ENCODE data around the gene UBALD2.
"Not testable (repeated sequence)": the region's sequence is repeated elsewhere in the genome, so short reads cannot be mapped to it uniquely, and the experiment has no call there.

Gene UBALD2

GRCh38 chr17:76265624-76266243 lies 586 bp downstream of the UBALD2 start:
- DNase-seq, result peak; percentile 75
- CTCF ChIA-PET, result interaction anchor here (1.0 to 4.1 kb wide), 6 partner anchors 9 to 76 kb away, joined by 3 to 39 read pairs (median 3); no protein-coding TSS in a partner anchor
- peak overlapping the region; percentile 96 for H3K4me3 Mint-ChIP-seq
- H3K36me3 Mint-ChIP-seq, result peaks cover 53% of the 10 kb centered on the region
- H3K4me1 Mint-ChIP-seq, result peaks cover 61% of the 10 kb centered on the region
- H3K9me3 Mint-ChIP-seq, result no peaks in the 10 kb centered on the region
- peak overlapping the region; percentile 99 for H3K27ac Mint-ChIP-seq
- peaks cover 5% of the 10 kb centered on the region for H3K27me3 Mint-ChIP-seq

- CTCF ChIA-PET, result interaction anchor here (1.0 to 1.3 kb wide), 3 partner anchors 10 to 86 kb away, joined by 3 read pairs; no protein-coding TSS in a partner anchor
- peak overlapping the region; percentile 96 for H3K4me3 Mint-ChIP-seq
- H3K4me1 Mint-ChIP-seq, result peaks cover 63% of the 10 kb centered on the region
- H3K36me3 Mint-ChIP-seq, result peaks cover 56% of the 10 kb centered on the region
- peaks cover 5% of the 10 kb centered on the region for H3K27me3 Mint-ChIP-seq
- DNase-seq, result peak; percentile 65
- H3K9me3 Mint-ChIP-seq, result no peaks in the 10 kb centered on the region
- peak overlapping the region; percentile 99 for H3K27ac Mint-ChIP-seq
Observed at GRCh38 chr17:76266244-76266938, 1.2 kb downstream of the UBALD2 start.

GRCh38 chr17:76267051-76267576 lies 2.0 kb downstream of the UBALD2 start:
- DNase-seq, result no peak
- Mint-ChIP-seq H3K36me3 (peaks cover 61% of the 10 kb centered on the region), H3K9me3 (no peaks in the 10 kb centered on the region), H3K4me3 (peak overlapping the region; percentile 96), H3K4me1 (peaks cover 63% of the 10 kb centered on the region), H3K27ac (peak overlapping the region; percentile 99), H3K27me3 (peaks cover 5% of the 10 kb centered on the region)
- CTCF ChIA-PET, result interaction anchor here (1.0 to 2.0 kb wide), 4 partner anchors 11 to 87 kb away, joined by 3 to 13 read pairs (median 3); no protein-coding TSS in a partner anchor

- CTCF ChIA-PET, result interaction anchor here (1.3 to 2.0 kb wide), 6 partner anchors 12 to 146 kb away, joined by 3 to 13 read pairs (median 8); no protein-coding TSS in a partner anchor
- peaks cover 63% of the 10 kb centered on the region for H3K4me1 Mint-ChIP-seq
- not testable (repeated sequence) for H3K27me3 Mint-ChIP-seq, H3K9me3 Mint-ChIP-seq
- DNase-seq, result peak; percentile 59
- peaks cover 61% of the 10 kb centered on the region for H3K36me3 Mint-ChIP-seq
- H3K4me3 Mint-ChIP-seq, result peak overlapping the region; percentile 96
- H3K27ac Mint-ChIP-seq, result peak overlapping the region; percentile 99
Observed at GRCh38 chr17:76267581-76268001, 2.4 kb downstream of the UBALD2 start.

DNA sequence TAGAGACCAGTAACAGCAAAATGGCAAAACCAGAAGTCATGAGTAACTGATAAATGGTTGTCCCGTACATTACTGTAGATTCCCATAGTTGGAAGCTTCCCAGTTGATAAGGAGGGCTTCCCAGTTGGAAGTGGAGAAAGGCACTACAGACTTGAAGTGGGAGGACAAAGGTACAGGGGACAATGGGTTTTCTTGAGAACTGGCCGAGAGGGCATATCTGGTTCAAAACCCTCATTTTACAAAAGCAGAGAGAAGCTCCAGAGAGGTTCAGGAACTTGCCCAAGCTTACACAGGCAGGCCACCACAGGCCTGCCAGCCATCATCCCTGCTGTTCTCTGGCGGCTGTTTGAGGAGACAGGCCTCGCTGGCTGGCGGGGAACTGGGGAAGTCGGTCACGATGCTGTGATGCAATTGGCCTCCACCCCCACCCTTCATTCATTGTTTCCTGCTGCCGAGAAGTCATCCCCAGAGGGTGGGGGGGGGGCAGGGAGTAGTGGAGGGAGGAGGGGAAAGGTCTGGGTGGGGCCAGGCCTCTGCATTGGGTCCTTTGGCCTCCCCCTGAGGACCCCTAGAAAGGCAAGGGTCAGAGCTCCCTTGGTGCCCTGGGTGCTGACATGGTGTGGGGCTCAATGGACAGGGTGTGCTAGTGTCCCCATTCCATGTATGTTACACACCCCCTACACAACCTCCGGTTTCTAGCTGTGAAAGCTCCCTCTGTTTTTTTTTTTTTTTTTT lies 3.0 kb downstream of the UBALD2 start:
- Mint-ChIP-seq H3K4me1 (peaks cover 63% of the 10 kb centered on the region), H3K36me3 (peaks cover 56% of the 10 kb centered on the region)
- DNase-seq, result peak; percentile 83

GRCh38 chr17:76268991-76269981 lies 4.1 kb downstream of the UBALD2 start:
- Mint-ChIP-seq H3K9me3 (no peaks in the 10 kb centered on the region), H3K4me3 (peak overlapping the region; percentile 96), H3K27ac (peak overlapping the region; percentile 99), H3K36me3 (peaks cover 56% of the 10 kb centered on the region), H3K4me1 (peaks cover 63% of the 10 kb centered on the region), H3K27me3 (peaks cover 10% of the 10 kb centered on the region)
- CTCF ChIA-PET, result interaction anchor here (1.0 to 2.0 kb wide), 9 partner anchors 10 to 148 kb away, joined by 3 to 13 read pairs (median 5); no protein-coding TSS in a partner anchor
- DNase-seq, result peak; percentile 40

More for the DNA sequence above, 3.0 kb downstream of the UBALD2 start:
- Mint-ChIP-seq H3K9me3 (no peaks in the 10 kb centered on the region), H3K27ac (peak overlapping the region; percentile 99), H3K4me3 (peak overlapping the region; percentile 96), H3K27me3 (peaks cover 10% of the 10 kb centered on the region)
- CTCF ChIA-PET, result interaction anchor here (1.0 to 2.0 kb wide), 8 partner anchors 11 to 146 kb away, joined by 4 to 13 read pairs (median 6); no protein-coding TSS in a partner anchor

- Mint-ChIP-seq H3K9me3 (no peaks in the 10 kb centered on the region), H3K4me1 (peaks cover 65% of the 10 kb centered on the region), H3K4me3 (peak overlapping the region; percentile 96), H3K27ac (peak overlapping the region; percentile 99), H3K27me3 (peaks cover 10% of the 10 kb centered on the region), H3K36me3 (peaks cover 53% of the 10 kb centered on the region)
- CTCF ChIA-PET, result interaction anchor here (1.1 to 2.7 kb wide), 2 partner anchors 90 to 145 kb away, joined by 3 to 11 read pairs; no protein-coding TSS in a partner anchor
- DNase-seq, result peak; percentile 38
Observed at GRCh38 chr17:76270127-76270592, 5.0 kb downstream of the UBALD2 start.

DNA sequence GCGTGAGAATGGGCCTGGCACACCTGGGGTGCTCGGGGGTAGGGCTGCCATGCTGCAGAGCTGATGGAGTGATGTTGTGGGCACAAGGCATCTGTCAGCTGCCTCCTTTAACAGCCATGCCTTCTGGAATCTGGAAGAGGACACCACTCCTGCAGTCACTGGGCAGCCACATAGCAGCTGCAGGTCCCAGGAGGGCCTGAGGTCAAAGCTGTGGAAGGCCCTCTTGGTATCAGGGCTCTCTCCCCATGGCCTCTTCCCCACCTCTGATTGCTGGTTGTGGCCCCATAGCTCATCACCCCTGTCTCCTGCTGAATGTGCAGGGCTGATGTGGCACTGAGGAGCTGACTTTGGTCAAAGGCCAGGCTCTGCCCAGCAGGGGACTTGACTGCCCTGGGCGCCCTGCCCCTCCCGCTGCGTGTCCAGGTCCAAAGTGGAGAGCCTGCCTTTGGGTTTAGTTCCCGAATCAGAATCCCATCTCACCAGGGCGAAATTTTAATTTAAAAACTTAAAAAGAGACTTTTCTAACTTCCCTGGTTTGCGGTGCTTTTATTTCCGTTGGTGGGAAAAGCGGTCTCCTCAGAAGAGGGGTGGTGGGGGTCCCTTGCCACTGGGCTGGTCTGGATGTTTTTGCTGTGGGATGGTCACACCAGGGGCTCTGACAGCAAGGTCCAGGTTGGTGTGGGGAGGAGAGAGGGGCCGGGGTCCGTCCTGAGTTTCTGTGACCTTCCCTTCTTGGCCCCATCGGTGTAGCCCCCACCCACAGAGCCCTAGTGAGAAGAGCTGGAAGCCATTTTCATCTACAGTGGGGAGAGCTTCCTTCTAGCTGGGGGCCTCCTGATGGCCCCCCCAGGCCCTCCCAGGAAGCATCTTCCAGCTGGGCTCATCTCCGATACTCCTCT lies 5.9 kb downstream of the UBALD2 start:
- peaks cover 66% of the 10 kb centered on the region for H3K4me1 Mint-ChIP-seq
- CTCF ChIA-PET, result interaction anchor here (0.8 to 2.7 kb wide), 6 partner anchors 15 to 149 kb away, joined by 3 to 11 read pairs (median 3); no protein-coding TSS in a partner anchor
- H3K36me3 Mint-ChIP-seq, result peaks cover 50% of the 10 kb centered on the region
- no peaks in the 10 kb centered on the region for H3K9me3 Mint-ChIP-seq
- peak; percentile 50 for DNase-seq
- peak overlapping the region; percentile 96 for H3K4me3 Mint-ChIP-seq
- H3K27me3 Mint-ChIP-seq, result peaks cover 10% of the 10 kb centered on the region
- H3K27ac Mint-ChIP-seq, result peak overlapping the region; percentile 93

DNA sequence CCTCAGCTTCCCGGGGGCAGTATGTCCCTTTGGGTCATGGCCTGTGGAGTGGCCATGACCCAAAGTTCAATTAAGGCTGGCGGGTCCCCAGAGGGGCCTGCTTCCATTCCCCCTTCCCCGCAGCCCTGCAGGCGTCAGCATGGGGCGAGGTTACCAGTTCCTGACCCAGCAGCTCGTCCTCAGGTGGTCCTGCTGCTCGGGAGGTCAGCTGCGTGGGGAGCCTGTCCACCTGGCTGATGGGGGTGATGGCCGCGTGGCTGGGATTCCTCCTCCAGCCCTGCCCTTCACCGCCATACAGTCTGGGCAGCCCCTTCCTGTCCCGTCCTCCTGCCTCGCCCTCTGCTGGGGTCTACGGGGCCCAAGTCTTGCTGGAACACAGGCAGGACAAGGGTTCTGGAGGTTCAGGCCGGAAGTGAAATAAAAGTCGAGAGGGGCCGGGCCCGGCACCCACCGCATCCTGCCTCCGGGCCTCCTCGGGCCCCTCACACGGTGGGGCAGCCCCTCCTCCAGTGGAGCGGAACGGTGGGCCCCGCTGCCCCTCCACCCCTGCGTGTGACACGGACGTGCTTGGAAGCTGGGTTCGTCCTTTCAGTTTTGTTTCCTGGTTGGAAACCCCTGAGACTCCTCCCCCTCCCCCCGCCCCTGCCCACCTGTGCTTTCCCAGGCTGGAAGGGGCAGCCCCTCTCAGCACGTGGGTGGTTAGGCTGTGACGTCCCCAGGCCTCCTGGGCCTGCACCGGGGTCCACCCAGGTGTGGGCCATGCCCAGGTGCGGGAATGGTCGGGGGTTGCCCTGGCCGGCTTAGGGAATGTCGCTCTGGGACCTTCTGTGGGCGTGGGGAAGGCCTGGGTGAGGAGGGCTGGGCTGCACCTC lies 6.8 kb downstream of the UBALD2 start:
- Mint-ChIP-seq H3K27me3 (peaks cover 5% of the 10 kb centered on the region), H3K4me3 (peak overlapping the region; percentile 96), H3K4me1 (peaks cover 68% of the 10 kb centered on the region), H3K9me3 (no peaks in the 10 kb centered on the region), H3K27ac (peak overlapping the region; percentile 93), H3K36me3 (peaks cover 42% of the 10 kb centered on the region)
- CTCF ChIA-PET, result interaction anchor here (0.8 to 4.5 kb wide), 7 partner anchors 16 to 152 kb away, joined by 3 to 26 read pairs (median 3); no protein-coding TSS in a partner anchor
- peak; percentile 86 for DNase-seq

- CTCF ChIA-PET, result interaction anchor here (0.6 to 4.5 kb wide), 4 partner anchors 92 to 673 kb away, joined by 3 to 26 read pairs (median 17); no protein-coding TSS in a partner anchor
- Mint-ChIP-seq H3K4me3 (peak overlapping the region; percentile 59), H3K4me1 (peaks cover 71% of the 10 kb centered on the region), H3K9me3 (no peaks in the 10 kb centered on the region), H3K27me3 (peaks cover 5% of the 10 kb centered on the region), H3K36me3 (peaks cover 34% of the 10 kb centered on the region), H3K27ac (peak overlapping the region; percentile 93)
- peak; percentile 60 for DNase-seq
Observed at GRCh38 chr17:76272541-76273444, 7.6 kb downstream of the UBALD2 start.
